Epithelial cell of prostate (primary cell): Measurements from ENCODE around the gene RAB22A.
A peak's percentile ranks its signal among the peaks of the same experiment; 100 is the strongest.
"Not testable (repeated sequence)": the region's sequence is repeated elsewhere in the genome, so short reads cannot be mapped to it uniquely, and the experiment has no call there.

Experiments
- DNase-seq: peaks from one replicate; pipeline ENCODE4 v3.0.0-alpha.2; 2011; ENCODE audit warnings: low read depth, low spot score
- H3K27ac ChIP-seq: fragments of 450-650 bp; 2 replicates; pipeline ENCODE4 v1.5.1; 2017; ENCODE audit warnings: mild to moderate bottlenecking

RAB22A gene

DNA sequence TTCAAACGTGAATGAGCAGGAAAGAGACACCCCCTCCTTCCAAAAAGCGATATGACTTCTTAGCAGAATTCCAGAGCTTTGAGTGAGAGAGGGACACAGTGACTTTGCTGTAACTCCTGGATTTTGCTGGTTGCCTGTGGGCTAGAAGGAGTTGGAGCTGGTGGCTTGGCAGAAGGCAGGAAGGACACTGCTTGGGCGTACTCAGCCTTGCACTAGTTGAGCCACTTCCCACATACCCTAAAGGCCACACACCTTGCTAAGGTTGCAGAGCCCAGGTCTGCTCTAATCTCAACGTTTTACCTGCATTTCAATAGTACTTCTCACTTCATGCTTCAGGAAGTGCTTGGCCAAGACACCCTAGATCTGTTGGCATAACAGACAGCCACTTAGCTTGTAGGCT is 30.6 kb downstream of the RAB22A start:
- peak overlapping the region; percentile 82 for H3K27ac ChIP-seq
- DNase-seq, result no peak

DNA sequence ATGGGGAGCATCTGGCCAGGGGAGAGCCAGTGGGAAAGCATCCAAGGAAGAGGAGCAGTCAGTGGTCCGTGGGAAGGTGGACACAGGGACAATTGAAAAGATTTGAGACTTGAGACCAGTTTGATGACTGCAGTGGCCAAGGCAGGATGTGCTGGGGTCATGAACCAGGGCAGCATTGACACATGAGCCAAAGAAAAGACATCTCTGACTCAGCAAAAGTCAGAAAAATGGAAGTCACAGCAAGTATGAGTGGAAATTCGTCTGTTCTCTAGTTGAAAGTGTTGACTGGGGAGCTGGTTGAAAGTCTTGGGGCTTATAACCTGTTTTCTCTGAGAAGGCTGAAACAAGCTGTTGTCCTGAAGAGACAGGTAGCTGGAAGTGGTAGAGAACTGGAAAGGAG is 31.3 kb downstream of the RAB22A start:
- no peak for DNase-seq
- H3K27ac ChIP-seq, result peak overlapping the region; percentile 82

DNA sequence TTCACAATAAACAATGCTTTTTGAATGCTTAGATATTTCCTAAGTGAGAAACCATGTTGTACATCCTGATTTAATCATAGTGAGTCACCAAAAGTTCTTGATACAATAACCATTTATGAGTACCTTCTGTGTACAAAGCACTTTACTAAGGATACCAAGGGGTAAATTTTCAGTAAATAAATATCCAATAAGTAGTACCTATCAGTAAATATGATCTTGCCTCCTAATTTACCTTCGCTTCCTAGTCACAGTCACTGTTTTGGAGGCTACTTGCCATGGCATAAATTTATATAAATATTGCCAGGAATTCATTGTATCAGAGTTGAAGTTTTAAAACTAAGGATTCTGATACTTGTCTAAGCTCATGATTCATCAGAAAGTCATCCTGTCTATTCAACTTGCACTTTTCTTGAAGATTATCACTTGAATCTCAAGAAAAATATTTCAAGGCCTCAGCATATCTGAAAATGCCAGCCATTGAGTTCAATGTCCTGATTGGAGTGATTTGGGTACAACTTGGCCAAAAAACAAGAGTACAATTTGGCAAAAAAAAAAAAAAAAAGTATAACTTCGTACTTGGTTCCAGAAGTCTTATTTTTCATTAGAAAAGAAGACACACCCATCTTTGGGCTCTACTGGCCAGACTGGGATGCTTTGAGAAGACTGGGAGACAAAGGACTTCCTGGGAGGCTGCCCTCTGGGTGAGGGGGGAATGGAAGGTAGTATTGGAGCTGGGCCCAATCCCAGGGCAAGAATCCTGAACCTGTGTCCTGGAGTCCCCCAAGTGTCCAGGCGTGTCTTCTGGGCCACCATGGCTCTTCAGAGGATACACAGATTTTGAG is 32.8 kb downstream of the RAB22A start:
- peak overlapping the region; percentile 82 for H3K27ac ChIP-seq
- DNase-seq, result peak; percentile 40

DNA sequence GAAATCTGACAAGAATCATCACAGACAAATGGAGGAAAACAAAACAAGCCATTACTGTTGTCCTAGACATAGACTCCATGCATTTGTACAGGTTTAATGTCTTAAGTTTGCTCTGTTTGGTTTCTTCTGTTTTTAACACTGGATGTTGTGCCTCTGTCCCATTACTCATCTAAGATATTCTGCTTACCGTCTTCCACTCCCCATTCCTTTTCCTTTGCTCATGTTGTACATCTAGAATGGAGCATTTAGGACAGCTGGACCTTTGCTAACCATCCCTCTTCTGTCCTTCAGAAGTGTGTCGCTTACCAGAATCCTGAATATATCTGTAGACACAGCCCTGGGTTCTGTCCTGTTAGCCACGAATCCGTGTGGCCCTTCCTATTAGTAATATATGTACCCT is 35.2 kb downstream of the RAB22A start:
- no peak for DNase-seq
- H3K27ac ChIP-seq, result peak overlapping the region; percentile 53

DNA sequence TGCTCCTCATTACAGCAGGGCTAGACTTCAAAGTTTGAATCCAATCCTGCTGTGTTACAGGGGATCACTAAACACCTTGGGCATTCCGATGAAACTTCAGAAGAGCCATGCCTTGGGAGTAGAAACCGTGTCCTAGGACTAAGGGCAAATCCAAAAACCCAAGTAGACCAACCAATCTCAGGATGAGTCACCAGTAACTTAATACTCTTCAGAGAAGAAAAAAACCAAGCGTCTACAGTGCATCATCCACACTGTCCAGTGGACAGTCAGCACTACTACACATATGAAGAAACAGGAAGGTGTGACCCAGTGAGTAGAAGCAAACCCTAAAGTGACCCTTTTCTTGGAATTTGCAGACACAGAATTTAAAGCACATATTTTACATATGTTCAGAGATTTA is 40.1 kb downstream of the RAB22A start:
- H3K27ac ChIP-seq, result no peak overlapping the region

DNA sequence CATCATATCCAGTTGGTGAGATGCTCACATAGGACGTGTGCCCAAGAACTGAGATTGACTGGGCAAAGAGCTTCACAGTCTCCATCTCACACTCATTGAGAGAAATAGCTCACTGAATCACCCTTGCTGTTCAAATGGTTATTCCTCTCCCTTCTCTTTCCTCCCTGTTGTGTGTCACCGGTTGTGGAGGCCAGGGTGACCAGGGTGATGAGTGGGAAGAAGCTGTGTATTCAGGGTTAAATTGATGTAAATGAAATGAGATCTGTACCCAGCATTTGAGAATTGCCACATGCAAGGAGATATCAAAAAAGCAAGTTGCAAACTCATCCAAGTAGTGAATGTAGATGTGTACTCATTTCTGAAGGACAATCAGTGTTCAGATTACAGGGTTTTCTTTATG is 43.0 kb downstream of the RAB22A start:
- no peak for DNase-seq
- H3K27ac ChIP-seq, result no peak overlapping the region

More for the DNA sequence above, 40.1 kb downstream of the RAB22A start:
- DNase-seq, result peak; percentile 36

DNA sequence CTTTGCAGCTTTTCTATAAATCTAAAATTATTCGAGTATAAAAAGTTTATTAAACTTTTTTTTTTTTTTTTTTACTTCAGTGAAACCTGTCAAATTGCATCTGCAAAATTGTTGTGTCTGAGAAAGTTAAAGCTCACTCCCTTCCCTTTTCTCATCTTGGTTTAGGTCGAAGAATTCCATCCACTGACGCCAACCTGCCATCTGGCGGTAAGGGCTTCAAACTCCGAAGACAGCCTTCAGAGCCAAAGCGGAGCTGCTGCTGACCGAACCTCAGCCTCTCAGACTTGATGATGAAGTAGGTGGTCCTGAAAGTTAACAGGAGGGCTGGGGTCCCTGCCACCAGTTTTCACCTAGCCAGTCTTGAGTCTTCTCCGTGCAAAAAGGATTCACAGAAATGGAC is 49.9 kb downstream of the RAB22A start:
- no peak overlapping the region for H3K27ac ChIP-seq
- DNase-seq, result no peak

DNA sequence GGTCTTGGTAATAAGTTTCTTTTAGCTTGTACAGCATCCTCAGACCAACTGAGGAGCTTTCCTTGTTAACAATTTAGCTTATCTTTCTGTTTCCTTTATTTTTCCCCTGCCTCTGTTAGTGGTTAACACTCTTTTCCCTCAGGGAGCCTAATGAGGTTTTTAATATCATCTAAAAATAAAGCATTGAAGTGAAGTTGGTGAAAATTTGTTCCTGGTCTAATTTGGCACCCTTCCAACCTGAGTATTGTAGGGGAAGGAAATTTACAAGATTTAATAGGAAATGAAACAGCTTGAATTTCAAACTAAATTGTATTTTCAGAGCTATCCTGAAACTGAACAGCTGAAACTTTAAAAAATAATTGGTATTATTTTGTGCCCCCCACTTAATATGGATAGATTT is 51.4 kb downstream of the RAB22A start:
- H3K27ac ChIP-seq, result no peak overlapping the region
- DNase-seq, result no peak

DNA sequence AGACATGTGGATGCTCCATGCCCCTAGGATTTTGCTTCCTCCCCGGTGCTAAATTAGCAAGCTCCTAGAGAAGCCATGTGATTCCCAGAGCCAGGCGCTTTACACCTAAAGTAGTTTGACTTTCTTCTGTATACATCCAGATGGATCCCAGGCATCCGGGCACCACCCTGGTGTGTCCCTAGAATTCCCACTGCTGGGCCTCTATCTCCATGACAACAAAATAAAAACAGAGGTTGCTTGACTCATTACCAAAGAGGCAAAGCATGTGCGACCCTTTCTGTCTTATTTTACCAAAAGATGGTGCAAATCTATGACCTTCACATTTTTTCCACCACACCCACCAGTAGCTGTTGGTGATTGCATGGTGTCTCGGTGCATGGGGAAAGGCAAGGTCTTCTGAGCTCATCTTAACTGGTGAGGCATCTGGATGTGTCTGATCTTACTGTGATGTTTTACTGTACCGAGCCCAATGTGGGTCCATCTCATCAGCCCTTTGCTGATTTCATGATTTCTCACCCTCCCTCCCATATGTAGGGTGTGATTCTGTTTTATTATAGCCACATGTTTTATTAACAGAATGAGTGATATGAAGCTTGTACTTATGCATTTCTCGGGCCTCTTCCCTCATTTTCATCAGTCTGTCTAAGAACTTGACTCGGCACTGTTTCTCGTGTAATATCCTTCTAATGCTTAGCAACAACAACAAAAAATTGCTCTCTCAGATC is 52.1 kb downstream of the RAB22A start:
- no peak for DNase-seq
- H3K27ac ChIP-seq, result no peak overlapping the region

DNA sequence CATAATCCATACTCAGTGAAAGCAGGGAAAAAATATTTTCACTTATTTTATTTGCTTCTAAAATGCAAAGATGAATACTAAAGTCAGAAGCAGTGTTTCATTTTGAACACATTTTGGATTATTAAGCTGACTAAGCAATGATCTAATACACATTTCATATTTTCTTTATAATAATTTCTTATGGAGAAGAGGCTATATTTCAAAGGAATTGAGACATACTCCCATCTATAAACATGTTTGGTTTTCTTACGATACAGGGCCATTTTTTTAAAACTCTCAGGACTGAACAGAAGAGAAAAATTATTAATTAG is 52.6 kb downstream of the RAB22A start:
- H3K27ac ChIP-seq, result no peak overlapping the region
- no peak for DNase-seq

DNA sequence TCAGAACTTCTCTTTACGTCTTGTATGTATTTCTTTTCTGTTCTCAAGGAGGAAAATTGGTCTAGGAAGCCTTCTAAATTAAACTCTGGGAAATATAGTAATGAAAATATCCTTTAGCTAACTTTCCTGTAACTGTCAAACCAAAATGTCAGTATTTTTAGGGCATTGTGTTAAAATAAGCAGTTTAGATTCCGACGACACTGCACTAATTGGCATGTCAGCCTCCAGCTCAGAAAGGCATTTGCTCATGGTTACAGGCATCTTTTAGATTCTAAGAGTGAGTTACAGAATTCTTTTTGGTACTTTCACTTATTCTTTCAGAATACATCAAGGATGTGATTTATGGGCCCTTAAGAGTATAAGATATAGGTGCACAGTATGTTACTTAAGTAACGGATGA is 53.5 kb downstream of the RAB22A start:
- H3K27ac ChIP-seq, result no peak overlapping the region

DNA sequence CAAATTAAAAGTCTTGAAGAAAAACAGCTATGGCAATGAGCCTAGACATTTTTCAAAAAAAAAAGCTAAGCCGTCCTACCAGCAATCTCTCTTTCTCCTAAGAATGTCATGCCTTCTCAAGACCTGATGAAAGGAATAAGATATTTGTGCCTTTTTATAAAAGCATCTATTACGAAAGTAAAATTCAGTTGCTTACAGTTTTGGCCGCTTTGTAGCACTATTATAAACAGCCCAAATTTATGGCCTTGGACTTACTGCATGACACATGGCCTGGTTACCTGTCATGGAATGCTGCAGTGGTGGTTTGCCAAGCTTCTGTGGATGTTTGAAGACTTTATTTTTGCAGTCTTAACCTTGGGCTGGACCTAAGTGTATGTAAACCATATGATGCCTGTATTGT is 57.4 kb downstream of the RAB22A start:
- H3K27ac ChIP-seq, result no peak overlapping the region
- no peak for DNase-seq

More for the DNA sequence above, 53.5 kb downstream of the RAB22A start:
- DNase-seq, result no peak

DNA sequence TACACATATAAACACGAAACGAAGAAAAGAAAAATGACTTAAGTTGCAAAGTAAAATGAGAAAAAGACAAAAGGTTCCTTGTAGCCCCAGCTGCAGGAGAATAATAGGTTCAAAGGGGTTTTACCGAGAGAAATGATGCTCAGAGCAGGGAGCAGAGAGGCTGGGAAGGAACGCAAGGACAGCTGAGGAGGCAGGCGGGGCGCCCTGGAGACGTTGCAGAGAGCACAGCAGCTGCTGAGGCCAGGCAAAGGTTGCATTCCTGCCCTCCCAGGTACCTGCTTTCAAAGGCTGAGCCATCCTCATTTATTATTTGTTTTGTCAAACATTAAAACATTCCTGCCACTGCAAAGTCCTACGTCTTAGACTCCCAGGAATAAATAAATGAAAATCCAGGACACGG is 63.3 kb downstream of the RAB22A start:
- no peak for DNase-seq
- no peak overlapping the region for H3K27ac ChIP-seq

DNA sequence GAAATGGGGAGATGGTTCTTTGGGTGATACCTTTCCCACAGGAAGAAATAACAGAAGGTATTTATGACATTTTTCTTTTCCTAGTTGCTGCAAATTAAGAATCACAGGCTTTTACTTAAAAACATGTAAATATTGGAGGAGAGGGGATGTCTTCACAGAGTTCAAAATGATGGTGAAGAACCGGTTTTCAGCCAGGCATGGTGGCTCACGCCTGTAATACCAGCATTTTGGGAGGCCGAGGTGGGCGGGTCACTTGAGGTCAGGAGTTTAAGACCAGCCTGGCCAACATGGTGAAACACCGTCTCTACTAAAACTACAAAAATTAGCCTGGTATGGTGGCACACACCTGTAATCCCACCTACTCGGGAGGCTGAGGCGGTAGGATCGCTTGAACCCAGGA is 63.8 kb downstream of the RAB22A start:
- DNase-seq, H3K27ac ChIP-seq: not testable (repeated sequence)

DNA sequence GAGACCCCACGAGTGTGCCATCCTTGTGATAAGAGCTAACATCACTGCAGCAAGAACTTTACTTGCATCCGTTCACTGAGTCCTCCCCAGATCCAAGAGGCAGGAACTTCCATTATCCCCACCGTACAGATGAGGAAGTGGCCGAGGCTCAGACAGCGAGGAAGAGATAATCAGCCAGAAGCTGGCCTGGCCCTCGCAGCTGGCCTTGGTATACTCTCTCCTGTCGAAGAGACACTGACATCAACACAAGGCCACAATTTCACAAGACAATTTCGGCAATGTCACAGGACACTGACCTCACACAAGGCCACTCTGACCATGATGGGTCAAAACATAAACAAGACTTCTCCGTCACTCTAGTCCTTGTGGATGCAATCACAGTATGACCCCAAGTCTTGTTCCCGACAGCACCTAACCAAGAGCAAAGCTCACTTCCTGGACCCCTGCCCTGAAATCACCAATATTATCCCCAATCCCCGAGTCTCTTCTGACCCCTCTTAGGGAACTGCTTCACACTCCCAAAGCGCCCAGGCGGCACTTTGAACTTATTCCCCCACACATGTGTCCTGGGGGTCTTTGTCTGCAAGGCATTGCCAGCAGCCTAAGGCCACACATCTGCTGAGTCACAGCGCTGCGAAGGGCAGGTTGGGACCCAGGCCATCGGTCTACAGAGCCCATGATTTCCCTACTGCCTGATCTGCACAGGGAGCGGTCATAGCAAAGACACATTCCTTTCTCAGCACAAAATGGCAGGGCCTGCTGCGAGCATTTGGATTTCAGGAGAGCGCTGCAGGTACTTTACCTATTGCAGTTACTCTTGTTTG is 64.7 kb downstream of the RAB22A start:
- no peak for DNase-seq
- H3K27ac ChIP-seq, result no peak overlapping the region

DNA sequence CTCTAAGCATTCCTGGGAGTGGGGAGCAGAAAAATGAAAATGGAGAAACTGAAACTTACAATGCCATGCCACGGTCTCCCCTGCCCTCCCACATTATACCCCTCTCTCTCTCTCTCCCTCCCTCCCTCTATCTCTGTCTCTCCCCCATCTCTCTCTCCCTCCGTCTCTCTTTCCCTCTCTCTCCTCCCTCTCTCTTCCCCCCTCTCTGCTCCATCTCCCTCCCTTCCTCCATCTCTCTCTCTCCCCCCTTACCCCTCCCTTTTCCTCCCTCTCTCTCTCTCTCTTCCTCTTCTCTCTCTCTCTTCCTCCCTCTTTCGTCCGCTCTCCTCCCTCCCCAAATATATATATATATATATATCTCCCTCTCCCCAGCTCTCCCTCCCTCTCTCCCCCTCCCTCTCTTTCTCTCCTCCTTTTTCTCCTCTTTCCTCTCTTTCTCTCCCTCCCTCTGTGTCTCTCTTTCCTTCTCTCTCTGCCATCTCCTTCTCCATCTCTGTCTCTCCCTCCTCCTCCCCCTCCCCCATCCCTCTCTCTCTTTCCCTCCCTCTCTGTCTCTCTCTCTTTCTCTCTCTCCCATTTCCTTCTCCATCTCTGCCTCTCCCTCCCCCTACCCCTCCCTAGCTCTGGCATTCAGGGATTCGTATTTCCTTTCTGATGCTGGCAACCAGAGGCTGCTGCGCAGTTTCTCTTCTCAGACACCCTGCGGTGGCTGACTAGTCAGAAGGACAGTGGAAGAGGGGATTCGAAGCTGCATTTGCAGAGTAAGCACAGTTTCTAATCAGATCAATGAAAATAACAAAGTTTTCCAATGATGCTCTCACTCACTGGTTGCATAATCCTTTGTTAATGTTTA is 65.6 kb downstream of the RAB22A start:
- no peak for DNase-seq
- H3K27ac ChIP-seq, result no peak overlapping the region

DNA sequence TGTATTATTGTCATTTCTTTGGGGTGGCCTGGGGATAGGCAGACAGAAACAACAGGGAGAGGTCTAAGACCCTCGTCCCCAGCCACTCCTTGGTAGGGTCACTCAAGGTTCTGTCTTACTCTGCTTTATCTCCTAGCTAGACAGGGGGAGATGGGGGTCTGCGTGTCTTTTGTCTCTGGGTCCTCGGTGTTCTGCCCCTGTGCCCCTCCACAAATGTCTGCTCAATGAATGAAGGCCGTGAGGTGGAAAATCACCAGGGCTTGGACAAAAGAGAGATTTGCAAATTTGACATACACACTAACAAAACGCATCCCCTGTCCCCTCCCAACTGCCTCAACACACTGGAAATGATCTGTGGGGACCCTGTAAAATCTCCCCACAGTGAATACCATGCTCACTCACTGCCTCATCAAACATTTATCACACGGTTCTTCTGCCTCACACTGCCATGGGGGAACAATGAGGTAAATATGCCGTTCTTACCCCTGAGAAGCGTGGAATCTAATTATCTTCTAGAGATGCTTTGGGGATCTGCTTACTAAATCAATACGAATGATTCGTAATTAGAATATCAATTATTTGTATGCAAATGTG is 66.3 kb downstream of the RAB22A start:
- no peak for DNase-seq
- H3K27ac ChIP-seq, result no peak overlapping the region

DNA sequence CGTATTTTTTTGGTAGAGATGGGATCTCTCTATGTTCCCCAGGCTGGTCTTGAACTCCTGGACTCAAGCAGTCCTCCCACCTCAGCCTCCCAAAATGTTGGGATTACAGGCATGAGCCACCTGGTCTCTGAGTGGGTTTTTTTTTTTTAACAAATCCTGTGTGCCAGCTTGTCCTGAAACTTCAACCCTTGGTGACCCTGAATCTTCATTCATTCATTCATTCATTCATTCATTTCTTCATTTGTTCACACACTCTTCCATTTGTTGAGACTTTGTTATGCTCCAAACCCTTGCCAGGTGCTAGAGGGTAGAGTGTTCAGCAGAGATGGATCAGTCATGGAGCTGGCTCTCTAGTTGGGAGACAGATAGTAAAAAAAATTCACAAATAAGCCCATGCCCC is 67.5 kb downstream of the RAB22A start:
- no peak overlapping the region for H3K27ac ChIP-seq
- DNase-seq, result no peak

DNA sequence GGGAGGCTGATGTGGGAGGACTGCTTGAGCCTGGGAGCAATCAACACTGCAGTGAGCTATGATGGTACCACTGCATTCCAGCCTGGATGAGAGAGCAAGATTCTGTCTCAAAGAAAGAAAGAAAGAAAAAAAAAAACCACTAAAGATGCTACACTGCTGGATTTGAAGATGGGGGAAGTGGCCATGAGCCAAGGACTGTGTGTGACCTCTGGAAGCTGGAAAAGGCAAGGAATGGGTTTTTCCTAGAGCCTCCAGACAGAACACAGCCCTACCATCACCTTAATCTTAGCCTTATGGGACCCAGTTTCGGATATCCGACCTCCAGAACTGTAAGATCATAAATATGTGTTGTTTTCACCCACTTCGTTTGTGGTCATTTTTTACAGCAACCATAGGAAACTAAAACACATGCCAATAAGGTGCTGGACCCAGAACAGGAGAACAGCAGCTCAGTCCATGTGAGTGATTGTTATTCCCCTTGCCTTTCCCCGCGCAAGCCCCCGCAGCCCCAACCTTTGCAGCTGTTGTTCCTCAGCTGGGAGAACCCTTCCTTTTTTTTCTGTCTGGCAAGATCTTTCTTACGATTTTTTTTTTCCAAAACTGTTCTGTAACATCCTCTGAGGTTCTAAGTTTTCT is 68.4 kb downstream of the RAB22A start:
- no peak overlapping the region for H3K27ac ChIP-seq
- DNase-seq, result no peak
